Liver (tissue), 9 donors: ENCODE measurements around the gene OR2AT4. TPM values are rescaled to one million over a fixed set of nuclear protein-coding genes. Genes with fewer than 3 reads are reported as not detected.

Experiments used
- DNase-seq: peaks from one replicate; pipeline ENCODE4 v3.0.0-alpha.2; 2017; ENCODE audit warnings: low spot score
- H3K27ac ChIP-seq, 2 donors: one replicate each; pipeline ENCODE4 v1.7.0; 2013; ENCODE audit warnings: inconsistent platforms in 2 of 2, low read length in 2 of 2, control low read depth in 1 of 2, low read depth in 1 of 2, mild to moderate bottlenecking in 1 of 2
- H3K27me3 ChIP-seq, 4 donors: one replicate each; pipeline versions ENCODE4 v1.6.1 to v1.7.0; 2013; ENCODE audit warnings: low read length in 3 of 4, inconsistent platforms in 1 of 4, mild to moderate bottlenecking in 1 of 4, moderate library complexity in 1 of 4; ENCODE audit not compliant: control insufficient read depth in 4 of 4, insufficient read depth in 4 of 4
- H3K36me3 ChIP-seq, 4 donors: one replicate each; pipeline versions ENCODE4 v1.6.1 to v1.7.0; 2013; ENCODE audit warnings: low read length in 3 of 4, mild to moderate bottlenecking in 3 of 4, low read depth in 1 of 4, moderate library complexity in 1 of 4; ENCODE audit not compliant: control insufficient read depth in 4 of 4, insufficient read depth in 3 of 4
- H3K4me1 ChIP-seq, 4 donors: one replicate each; pipeline versions ENCODE4 v1.6.1 to v1.7.0; 2013; ENCODE audit warnings: low read length in 3 of 4, mild to moderate bottlenecking in 3 of 4, moderate library complexity in 1 of 4; ENCODE audit not compliant: control insufficient read depth in 4 of 4, insufficient read depth in 4 of 4
- H3K4me3 ChIP-seq, 3 donors: one replicate each; pipeline versions ENCODE4 v1.6.1 to v1.7.0; 2013; ENCODE audit warnings: low read length in 3 of 3, control low read depth in 1 of 3, low read depth in 1 of 3, mild to moderate bottlenecking in 1 of 3
- H3K9ac ChIP-seq, 2 donors: one replicate each; pipeline ENCODE4 v1.7.0; 2013; ENCODE audit warnings: low read length in 2 of 2, mild to moderate bottlenecking in 2 of 2, moderate library complexity in 2 of 2, control low read depth in 1 of 2, low read depth in 1 of 2
- H3K9me3 ChIP-seq, 4 donors: one replicate each; pipeline versions ENCODE4 v1.6.1 to v1.7.0; 2013; ENCODE audit warnings: low read length in 3 of 4; ENCODE audit not compliant: control insufficient read depth in 4 of 4
- EGR1 ChIP-seq, 2 donors: IDR thresholded peaks; 2 replicates each; pipeline ENCODE4 v1.6.1; 2016 to 2018; ENCODE audit warnings: antibody characterized with exemption in 2 of 2, low read depth in 2 of 2
- FOXA1 ChIP-seq: IDR thresholded peaks from 2 replicates; pipeline ENCODE4 v1.6.1; 2016; ENCODE audit warnings: antibody characterized with exemption
- GABPA ChIP-seq, 2 donors: IDR thresholded peaks in 1 of 2; conservative IDR thresholded peaks in 1 of 2; 2 replicates each; pipeline ENCODE4 v1.6.1; 2016; ENCODE audit warnings: antibody characterized with exemption in 2 of 2, mild to moderate bottlenecking in 1 of 2, moderate library complexity in 1 of 2
- HNF4A ChIP-seq, 2 donors: conservative IDR thresholded peaks; 2 replicates each; pipeline ENCODE4 v1.6.1; 2016; ENCODE audit warnings: antibody characterized with exemption in 2 of 2, mild to moderate bottlenecking in 2 of 2
- HNF4G ChIP-seq: IDR thresholded peaks from 2 replicates; pipeline ENCODE4 v1.6.1; 2016; ENCODE audit warnings: antibody characterized with exemption
- JUND ChIP-seq, 2 donors: IDR thresholded peaks; 2 replicates each; pipeline ENCODE4 v1.6.1; 2016; ENCODE audit warnings: antibody characterized with exemption in 2 of 2
- MAX ChIP-seq: IDR thresholded peaks from 2 replicates; pipeline ENCODE4 v1.6.1; 2016; ENCODE audit warnings: antibody characterized with exemption
- NR2F2 ChIP-seq: IDR thresholded peaks from 2 replicates; pipeline ENCODE4 v1.6.1; 2016; ENCODE audit warnings: antibody characterized with exemption
- RAD21 ChIP-seq, 2 donors: IDR thresholded peaks; 2 replicates each; pipeline ENCODE4 v1.6.1; 2016; ENCODE audit warnings: antibody characterized with exemption in 2 of 2, mild to moderate bottlenecking in 2 of 2
- RXRA ChIP-seq, 2 donors: IDR thresholded peaks; 2 replicates each; pipeline ENCODE4 v1.6.1; 2017 to 2018; ENCODE audit warnings: antibody characterized with exemption in 2 of 2, mild to moderate bottlenecking in 1 of 2
- SP1 ChIP-seq: IDR thresholded peaks from 2 replicates; pipeline ENCODE4 v1.6.1; 2018; ENCODE audit warnings: antibody characterized with exemption, mild to moderate bottlenecking
- TAF1 ChIP-seq: conservative IDR thresholded peaks from 2 replicates; pipeline ENCODE4 v1.6.1; 2016; ENCODE audit warnings: antibody characterized with exemption, mild to moderate bottlenecking
- YY1 ChIP-seq: IDR thresholded peaks from 2 replicates; pipeline ENCODE4 v1.6.1; 2016; ENCODE audit warnings: antibody characterized with exemption, mild to moderate bottlenecking
- WGBS: extraction: QIAGEN DNeasy Blood & Tissue Kit; methylation state at CpG from one replicate; pipeline ENCODE4 v1.1.7; 2013; 5-methylcytosine and 5-hydroxymethylcytosine counted together
- polyA plus RNA-seq, 2 donors: library from polyadenylated mRNA; stranded (reverse) in 1 of 2; unstranded in 1 of 2; fragments of 200-250 nt in 1 of 2; fragments of >200 nt in 1 of 2; fragmentation: Nextera tagmentation in 1 of 2; extraction: Ambion mirVana in 1 of 2; gene quantifications; one replicate each; pipeline versions ENCODE4 v1.2.1 to v1.2.3, GENCODE V29; 2013 to 2015
- total RNA-seq, 2 donors: library from RNA; depleted of rRNA; stranded (reverse); fragments of >200 nt; gene quantifications; one replicate each; pipeline ENCODE4 v1.2.3, GENCODE V29; 2014
- TF ChIP-seq, protein P1 (sequence below): fragments of 150-350 bp; IDR thresholded peaks from 2 replicates; pipeline ENCODE4 v1.5.1; 2017; ENCODE audit warnings: improper control_type of control experiment, low read depth, low read length; ENCODE audit not compliant: missing input control
- TF ChIP-seq, protein P2 (sequence below): IDR thresholded peaks from 2 replicates; pipeline ENCODE4 v1.6.1; 2016; ENCODE audit warnings: antibody characterized with exemption
- TF ChIP-seq, protein P3 (sequence below): IDR thresholded peaks from 2 replicates; pipeline ENCODE4 v1.6.1; 2016; ENCODE audit warnings: antibody characterized with exemption
- TF ChIP-seq, protein P4 (sequence below): IDR thresholded peaks from 2 replicates; pipeline ENCODE4 v1.6.1; 2016; ENCODE audit warnings: antibody characterized with exemption, mild to moderate bottlenecking
- donor health status: healthy.
- donor health status: healthy.
- donor health status: healthy.
- donor health status: healthy.
- donor health status: healthy.

OR2AT4 gene
- total and polyA plus RNA-seq, 4 donors, result not detected

DNA sequence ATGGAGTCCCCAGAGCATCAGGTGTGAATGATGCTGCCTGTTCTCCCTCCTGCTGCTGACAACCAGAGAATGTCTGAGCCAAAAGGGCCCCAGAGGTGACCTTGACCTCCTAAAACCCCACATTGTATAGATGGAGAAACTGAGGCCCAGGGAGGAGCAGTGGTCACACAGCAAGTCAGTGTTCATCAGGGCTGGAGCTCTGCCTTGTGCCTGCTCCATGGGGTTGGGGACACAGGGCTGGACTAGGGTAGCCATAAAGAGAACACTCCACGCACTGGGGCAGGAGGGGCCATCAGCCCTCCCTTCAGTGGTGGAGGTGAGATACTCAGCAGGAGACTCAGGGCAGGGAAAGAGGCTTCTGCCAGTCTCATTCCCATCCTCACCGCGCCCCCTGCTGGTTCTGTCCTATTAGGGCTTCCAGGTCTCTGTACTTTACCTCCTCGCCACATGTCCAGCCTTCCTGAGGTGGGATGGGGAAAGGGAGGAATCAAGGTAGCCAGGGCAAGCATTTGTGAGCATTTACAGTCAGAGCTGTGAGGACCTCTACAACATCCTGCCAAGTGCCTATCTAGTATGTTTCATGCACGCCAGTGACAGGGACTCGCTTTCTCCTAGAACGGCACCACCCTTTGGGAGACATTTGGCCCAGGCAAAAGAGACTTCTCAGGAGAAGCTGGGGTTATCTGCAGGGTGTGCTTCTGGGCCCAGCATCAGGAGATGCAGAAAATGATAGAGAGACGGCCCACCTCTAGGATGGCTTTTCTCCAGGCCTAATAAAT, 64.7 kb downstream of the OR2AT4 start:
- Histone ChIP-seq H3K9me3 (no peaks in the 10 kb centered on the region), H3K4me3 (no peak overlapping the region), H3K36me3 (no peaks in the 10 kb centered on the region), H3K9ac (no peak overlapping the region), H3K4me1 (no peaks in the 10 kb centered on the region), H3K27ac (no peak overlapping the region), H3K27me3 (no peaks in the 10 kb centered on the region)
- 66% methylated on average over 8 of the region's 8 CpGs for WGBS
- DNase-seq, result peak; percentile 86
- TF ChIP-seq, protein P1, sequence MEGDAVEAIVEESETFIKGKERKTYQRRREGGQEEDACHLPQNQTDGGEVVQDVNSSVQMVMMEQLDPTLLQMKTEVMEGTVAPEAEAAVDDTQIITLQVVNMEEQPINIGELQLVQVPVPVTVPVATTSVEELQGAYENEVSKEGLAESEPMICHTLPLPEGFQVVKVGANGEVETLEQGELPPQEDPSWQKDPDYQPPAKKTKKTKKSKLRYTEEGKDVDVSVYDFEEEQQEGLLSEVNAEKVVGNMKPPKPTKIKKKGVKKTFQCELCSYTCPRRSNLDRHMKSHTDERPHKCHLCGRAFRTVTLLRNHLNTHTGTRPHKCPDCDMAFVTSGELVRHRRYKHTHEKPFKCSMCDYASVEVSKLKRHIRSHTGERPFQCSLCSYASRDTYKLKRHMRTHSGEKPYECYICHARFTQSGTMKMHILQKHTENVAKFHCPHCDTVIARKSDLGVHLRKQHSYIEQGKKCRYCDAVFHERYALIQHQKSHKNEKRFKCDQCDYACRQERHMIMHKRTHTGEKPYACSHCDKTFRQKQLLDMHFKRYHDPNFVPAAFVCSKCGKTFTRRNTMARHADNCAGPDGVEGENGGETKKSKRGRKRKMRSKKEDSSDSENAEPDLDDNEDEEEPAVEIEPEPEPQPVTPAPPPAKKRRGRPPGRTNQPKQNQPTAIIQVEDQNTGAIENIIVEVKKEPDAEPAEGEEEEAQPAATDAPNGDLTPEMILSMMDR, result peak; percentile 75
- TF ChIP-seq HNF4G, result no peak
- no peak for TF ChIP-seq MAX
- no peak for TF ChIP-seq EGR1 (IDR thresholded peaks at IDR 0.05; ENCODE audit: low read depth in 2 of 2)
- no peak for TF ChIP-seq FOXA1
- TF ChIP-seq, protein P2, sequence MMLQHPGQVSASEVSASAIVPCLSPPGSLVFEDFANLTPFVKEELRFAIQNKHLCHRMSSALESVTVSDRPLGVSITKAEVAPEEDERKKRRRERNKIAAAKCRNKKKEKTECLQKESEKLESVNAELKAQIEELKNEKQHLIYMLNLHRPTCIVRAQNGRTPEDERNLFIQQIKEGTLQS, result no peak
- TF ChIP-seq NR2F2, result no peak
- TF ChIP-seq, protein P3, sequence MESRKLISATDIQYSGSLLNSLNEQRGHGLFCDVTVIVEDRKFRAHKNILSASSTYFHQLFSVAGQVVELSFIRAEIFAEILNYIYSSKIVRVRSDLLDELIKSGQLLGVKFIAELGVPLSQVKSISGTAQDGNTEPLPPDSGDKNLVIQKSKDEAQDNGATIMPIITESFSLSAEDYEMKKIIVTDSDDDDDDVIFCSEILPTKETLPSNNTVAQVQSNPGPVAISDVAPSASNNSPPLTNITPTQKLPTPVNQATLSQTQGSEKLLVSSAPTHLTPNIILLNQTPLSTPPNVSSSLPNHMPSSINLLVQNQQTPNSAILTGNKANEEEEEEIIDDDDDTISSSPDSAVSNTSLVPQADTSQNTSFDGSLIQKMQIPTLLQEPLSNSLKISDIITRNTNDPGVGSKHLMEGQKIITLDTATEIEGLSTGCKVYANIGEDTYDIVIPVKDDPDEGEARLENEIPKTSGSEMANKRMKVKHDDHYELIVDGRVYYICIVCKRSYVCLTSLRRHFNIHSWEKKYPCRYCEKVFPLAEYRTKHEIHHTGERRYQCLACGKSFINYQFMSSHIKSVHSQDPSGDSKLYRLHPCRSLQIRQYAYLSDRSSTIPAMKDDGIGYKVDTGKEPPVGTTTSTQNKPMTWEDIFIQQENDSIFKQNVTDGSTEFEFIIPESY, result no peak
- TF ChIP-seq RAD21 (IDR thresholded peaks at IDR 0.05), result peak; percentile 78 to 89
- no peak for TF ChIP-seq GABPA (IDR thresholded peaks at IDR 0.05 in 1 of 2, conservative IDR thresholded peaks at IDR 0.05 in 1 of 2)
- TF ChIP-seq HNF4A (conservative IDR thresholded peaks at IDR 0.05), result no peak
- no peak for TF ChIP-seq RXRA (IDR thresholded peaks at IDR 0.05)
- TF ChIP-seq JUND (IDR thresholded peaks at IDR 0.05), result no peak
- TF ChIP-seq, protein P4, sequence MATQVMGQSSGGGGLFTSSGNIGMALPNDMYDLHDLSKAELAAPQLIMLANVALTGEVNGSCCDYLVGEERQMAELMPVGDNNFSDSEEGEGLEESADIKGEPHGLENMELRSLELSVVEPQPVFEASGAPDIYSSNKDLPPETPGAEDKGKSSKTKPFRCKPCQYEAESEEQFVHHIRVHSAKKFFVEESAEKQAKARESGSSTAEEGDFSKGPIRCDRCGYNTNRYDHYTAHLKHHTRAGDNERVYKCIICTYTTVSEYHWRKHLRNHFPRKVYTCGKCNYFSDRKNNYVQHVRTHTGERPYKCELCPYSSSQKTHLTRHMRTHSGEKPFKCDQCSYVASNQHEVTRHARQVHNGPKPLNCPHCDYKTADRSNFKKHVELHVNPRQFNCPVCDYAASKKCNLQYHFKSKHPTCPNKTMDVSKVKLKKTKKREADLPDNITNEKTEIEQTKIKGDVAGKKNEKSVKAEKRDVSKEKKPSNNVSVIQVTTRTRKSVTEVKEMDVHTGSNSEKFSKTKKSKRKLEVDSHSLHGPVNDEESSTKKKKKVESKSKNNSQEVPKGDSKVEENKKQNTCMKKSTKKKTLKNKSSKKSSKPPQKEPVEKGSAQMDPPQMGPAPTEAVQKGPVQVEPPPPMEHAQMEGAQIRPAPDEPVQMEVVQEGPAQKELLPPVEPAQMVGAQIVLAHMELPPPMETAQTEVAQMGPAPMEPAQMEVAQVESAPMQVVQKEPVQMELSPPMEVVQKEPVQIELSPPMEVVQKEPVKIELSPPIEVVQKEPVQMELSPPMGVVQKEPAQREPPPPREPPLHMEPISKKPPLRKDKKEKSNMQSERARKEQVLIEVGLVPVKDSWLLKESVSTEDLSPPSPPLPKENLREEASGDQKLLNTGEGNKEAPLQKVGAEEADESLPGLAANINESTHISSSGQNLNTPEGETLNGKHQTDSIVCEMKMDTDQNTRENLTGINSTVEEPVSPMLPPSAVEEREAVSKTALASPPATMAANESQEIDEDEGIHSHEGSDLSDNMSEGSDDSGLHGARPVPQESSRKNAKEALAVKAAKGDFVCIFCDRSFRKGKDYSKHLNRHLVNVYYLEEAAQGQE, result no peak
- TF ChIP-seq YY1, result no peak
- TF ChIP-seq SP1, result no peak
- TF ChIP-seq TAF1, result no peak

Other genes with a start within 250 kb of the OR2AT4 start
- 10 to 100 TPM in 1 of 2 donors, 1 to 10 TPM in 1; 3.8 to 11.6 TPM for gene XRRA1, start 147.8 kb downstream of the OR2AT4 start, total RNA-seq
- 1 to 10 TPM; 5.0 to 6.2 TPM for gene XRRA1, start 147.8 kb downstream of the OR2AT4 start, polyA plus RNA-seq
- gene SPCS2, start 147.6 kb downstream of the OR2AT4 start, total RNA-seq, result 10 to 100 TPM; 32.4 to 34.6 TPM
- gene SPCS2, start 147.6 kb downstream of the OR2AT4 start, polyA plus RNA-seq, result 100 to 1,000 TPM in 1 of 2 donors, 10 to 100 TPM in 1; 84.6 to 186 TPM
- 1 to 10 TPM; 8.0 to 9.5 TPM for gene NEU3, start 107.9 kb downstream of the OR2AT4 start, total RNA-seq
- 1 to 10 TPM; 2.7 TPM for gene NEU3, start 107.9 kb downstream of the OR2AT4 start, polyA plus RNA-seq
- gene SLCO2B1, start 54.2 kb upstream of the OR2AT4 start, total RNA-seq, result 100 to 1,000 TPM in 1 of 2 donors, 10 to 100 TPM in 1; 92.1 to 184 TPM
- 100 to 1,000 TPM in 1 of 2 donors, 10 to 100 TPM in 1; 52.7 to 179 TPM for gene SLCO2B1, start 54.2 kb upstream of the OR2AT4 start, polyA plus RNA-seq
- not detected for gene TPBGL, start 143.9 kb upstream of the OR2AT4 start, total RNA-seq
- under 1 TPM in 1 of 2 donors, not detected in 1; 0.05 TPM for gene TPBGL, start 143.9 kb upstream of the OR2AT4 start, polyA plus RNA-seq